Neural cell (in vitro differentiated cells): Measurements from ENCODE around the gene SELENOF. TPM values are rescaled to one million over a fixed set of nuclear protein-coding genes. Genes with fewer than 3 reads are reported as not detected.

Experiments used
- H2AFZ ChIP-seq: fragments of 200-600, 300-800 bp; sonication (generic), shearing (Covaris generic); 2 replicates; pipeline ENCODE4 v1.6.0; 2014; ENCODE audit warnings: low read depth, mild to moderate bottlenecking, antibody characterized with exemption, low read length, moderate library complexity
- H3F3A ChIP-seq: fragments of 200-600 bp; shearing (Covaris generic); 2 replicates; pipeline ENCODE4 v1.6.1; 2016; ENCODE audit warnings: mild to moderate bottlenecking, moderate library complexity, mixed read lengths, antibody characterized with exemption, low read length; ENCODE audit not compliant: insufficient read depth, poor library complexity, severe bottlenecking
- H3K27ac ChIP-seq: fragments of 200-600, 300-800 bp; sonication (generic), shearing (Covaris generic); 2 replicates; pipeline ENCODE4 v1.5.1; 2014; ENCODE audit warnings: mild to moderate bottlenecking, low read length, moderate library complexity
- H3K27me3 ChIP-seq: fragments of 300-800, 200-600 bp; sonication (generic), shearing (Covaris generic); 2 replicates; pipeline ENCODE4 v1.6.0; 2014; ENCODE audit warnings: mild to moderate bottlenecking, low read depth, low read length, moderate library complexity; ENCODE audit not compliant: insufficient read depth
- H3K36me3 ChIP-seq: fragments of 300-800, 200-600 bp; sonication (generic), shearing (Covaris generic); 2 replicates; pipeline ENCODE4 v1.5.1; 2014; ENCODE audit warnings: mild to moderate bottlenecking, antibody characterized with exemption, low read length, moderate library complexity; ENCODE audit not compliant: insufficient read depth
- H3K4me2 ChIP-seq: fragments of 300-800, 200-600 bp; sonication (generic), shearing (Covaris generic); 2 replicates; pipeline ENCODE4 v1.6.0; 2014; ENCODE audit warnings: mild to moderate bottlenecking, low read length
- H3K4me3 ChIP-seq: fragments of 300-800, 200-600 bp; sonication (generic), shearing (Covaris generic); 2 replicates; pipeline ENCODE4 v1.5.1; 2014; ENCODE audit warnings: mild to moderate bottlenecking, low read length, moderate library complexity
- H3K79me2 ChIP-seq: fragments of 200-600 bp; shearing (Covaris generic); replicated peaks from 2 replicates; pipeline ENCODE4 v1.6.0; 2014; ENCODE audit warnings: mild to moderate bottlenecking, low read length, moderate library complexity; ENCODE audit not compliant: insufficient read depth
- H3K9ac ChIP-seq: fragments of 300-800, 200-600 bp; sonication (generic), shearing (Covaris generic); 2 replicates; pipeline ENCODE4 v1.6.1; 2016; ENCODE audit warnings: mild to moderate bottlenecking, low read length, mixed read lengths
- H3K9me2 ChIP-seq: fragments of 200-600 bp; shearing (Covaris generic); 2 replicates; pipeline ENCODE4 v1.6.1; 2016; ENCODE audit warnings: mild to moderate bottlenecking, low read length, mixed read lengths; ENCODE audit not compliant: insufficient read depth
- H3K9me3 ChIP-seq: fragments of 200-600, 300-800 bp; sonication (generic), shearing (Covaris generic); 2 replicates; pipeline ENCODE4 v1.6.1; 2016; ENCODE audit warnings: mild to moderate bottlenecking, mixed run types, low read length, moderate library complexity, mixed read lengths
- H4K20me1 ChIP-seq: fragments of 200-600 bp; shearing (Covaris generic); 2 replicates; pipeline ENCODE4 v1.6.1; 2016; ENCODE audit warnings: mild to moderate bottlenecking, mixed run types; ENCODE audit not compliant: insufficient read depth
- EP300 ChIP-seq: fragments of 450-650 bp; conservative IDR thresholded peaks from 2 replicates; pipeline ENCODE4 v1.6.1; 2014; ENCODE audit warnings: antibody characterized with exemption, mild to moderate bottlenecking, moderate library complexity; ENCODE audit not compliant: poor library complexity, severe bottlenecking
- EZH2 ChIP-seq: fragments of 200-600, 300-800 bp; shearing (Covaris generic), sonication (generic); IDR thresholded peaks from 2 replicates; pipeline ENCODE4 v1.6.1; 2014; ENCODE audit warnings: antibody characterized with exemption, low read length, borderline replicate concordance, mild to moderate bottlenecking; ENCODE audit not compliant: insufficient read depth, poor library complexity, severe bottlenecking
- MXI1 ChIP-seq: fragments of 450-650 bp; conservative IDR thresholded peaks from 2 replicates; pipeline ENCODE4 v1.6.1; 2014; ENCODE audit warnings: antibody characterized with exemption, mild to moderate bottlenecking; ENCODE audit not compliant: poor library complexity, severe bottlenecking
- POLR2AphosphoS5 ChIP-seq: IDR thresholded peaks from 2 replicates; pipeline ENCODE4 v1.6.1; 2012
- RAD21 ChIP-seq: fragments of 450-650 bp; conservative IDR thresholded peaks from 2 replicates; pipeline ENCODE4 v1.6.1; 2014; ENCODE audit warnings: antibody characterized with exemption, mild to moderate bottlenecking, moderate library complexity
- SMC3 ChIP-seq: fragments of 450-650 bp; conservative IDR thresholded peaks from 2 replicates; pipeline ENCODE4 v1.6.1; 2014; ENCODE audit warnings: antibody characterized with exemption, mild to moderate bottlenecking, moderate library complexity; ENCODE audit not compliant: poor library complexity
- TAF1 ChIP-seq: IDR thresholded peaks from 2 replicates; pipeline ENCODE4 v1.6.1; 2012; ENCODE audit warnings: low read depth
- polyA plus RNA-seq: library from polyadenylated mRNA; depleted of rRNA; stranded (reverse); fragments of >200 nt; gene quantifications from 2 replicates; pipeline ENCODE4 v1.2.3, GENCODE V29; 2014
- TF ChIP-seq, protein P1 (sequence below): fragments of 450-650 bp; IDR thresholded peaks from 2 replicates; pipeline ENCODE4 v1.5.1; 2014; ENCODE audit warnings: antibody characterized with exemption, mild to moderate bottlenecking, moderate library complexity; ENCODE audit not compliant: poor library complexity, severe bottlenecking
- TF ChIP-seq, protein P2 (sequence below): IDR thresholded peaks from 2 replicates; pipeline ENCODE4 v1.6.1; 2012; ENCODE audit warnings: borderline replicate concordance

The SELENOF gene
- polyA plus RNA-seq, 1 donor from 2014 or later: 198 TPM

DNA sequence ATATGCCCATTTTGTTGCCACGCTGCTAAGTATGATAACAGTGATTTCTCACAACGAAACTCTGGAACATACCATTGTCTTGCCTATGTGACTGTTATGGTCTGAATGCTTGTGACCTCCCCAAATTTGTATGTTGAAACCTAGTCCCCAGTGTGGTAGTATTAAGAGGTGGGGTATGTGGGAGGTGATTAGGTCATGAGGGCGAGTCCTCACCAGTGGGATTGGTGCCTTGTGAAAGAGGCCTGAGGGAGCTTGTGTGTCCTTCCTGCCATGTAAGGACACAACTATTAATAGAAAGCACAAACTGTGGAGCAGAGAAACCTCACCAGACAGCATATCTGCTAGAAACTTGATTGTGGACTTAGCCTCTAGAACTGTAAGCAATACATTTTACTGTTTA is 84.6 kb downstream of the SELENOF start:
- TF ChIP-seq RAD21: no peak
- TF ChIP-seq, protein P1, sequence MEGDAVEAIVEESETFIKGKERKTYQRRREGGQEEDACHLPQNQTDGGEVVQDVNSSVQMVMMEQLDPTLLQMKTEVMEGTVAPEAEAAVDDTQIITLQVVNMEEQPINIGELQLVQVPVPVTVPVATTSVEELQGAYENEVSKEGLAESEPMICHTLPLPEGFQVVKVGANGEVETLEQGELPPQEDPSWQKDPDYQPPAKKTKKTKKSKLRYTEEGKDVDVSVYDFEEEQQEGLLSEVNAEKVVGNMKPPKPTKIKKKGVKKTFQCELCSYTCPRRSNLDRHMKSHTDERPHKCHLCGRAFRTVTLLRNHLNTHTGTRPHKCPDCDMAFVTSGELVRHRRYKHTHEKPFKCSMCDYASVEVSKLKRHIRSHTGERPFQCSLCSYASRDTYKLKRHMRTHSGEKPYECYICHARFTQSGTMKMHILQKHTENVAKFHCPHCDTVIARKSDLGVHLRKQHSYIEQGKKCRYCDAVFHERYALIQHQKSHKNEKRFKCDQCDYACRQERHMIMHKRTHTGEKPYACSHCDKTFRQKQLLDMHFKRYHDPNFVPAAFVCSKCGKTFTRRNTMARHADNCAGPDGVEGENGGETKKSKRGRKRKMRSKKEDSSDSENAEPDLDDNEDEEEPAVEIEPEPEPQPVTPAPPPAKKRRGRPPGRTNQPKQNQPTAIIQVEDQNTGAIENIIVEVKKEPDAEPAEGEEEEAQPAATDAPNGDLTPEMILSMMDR: no peak
- no peak for TF ChIP-seq EZH2
- TF ChIP-seq, protein P2, sequence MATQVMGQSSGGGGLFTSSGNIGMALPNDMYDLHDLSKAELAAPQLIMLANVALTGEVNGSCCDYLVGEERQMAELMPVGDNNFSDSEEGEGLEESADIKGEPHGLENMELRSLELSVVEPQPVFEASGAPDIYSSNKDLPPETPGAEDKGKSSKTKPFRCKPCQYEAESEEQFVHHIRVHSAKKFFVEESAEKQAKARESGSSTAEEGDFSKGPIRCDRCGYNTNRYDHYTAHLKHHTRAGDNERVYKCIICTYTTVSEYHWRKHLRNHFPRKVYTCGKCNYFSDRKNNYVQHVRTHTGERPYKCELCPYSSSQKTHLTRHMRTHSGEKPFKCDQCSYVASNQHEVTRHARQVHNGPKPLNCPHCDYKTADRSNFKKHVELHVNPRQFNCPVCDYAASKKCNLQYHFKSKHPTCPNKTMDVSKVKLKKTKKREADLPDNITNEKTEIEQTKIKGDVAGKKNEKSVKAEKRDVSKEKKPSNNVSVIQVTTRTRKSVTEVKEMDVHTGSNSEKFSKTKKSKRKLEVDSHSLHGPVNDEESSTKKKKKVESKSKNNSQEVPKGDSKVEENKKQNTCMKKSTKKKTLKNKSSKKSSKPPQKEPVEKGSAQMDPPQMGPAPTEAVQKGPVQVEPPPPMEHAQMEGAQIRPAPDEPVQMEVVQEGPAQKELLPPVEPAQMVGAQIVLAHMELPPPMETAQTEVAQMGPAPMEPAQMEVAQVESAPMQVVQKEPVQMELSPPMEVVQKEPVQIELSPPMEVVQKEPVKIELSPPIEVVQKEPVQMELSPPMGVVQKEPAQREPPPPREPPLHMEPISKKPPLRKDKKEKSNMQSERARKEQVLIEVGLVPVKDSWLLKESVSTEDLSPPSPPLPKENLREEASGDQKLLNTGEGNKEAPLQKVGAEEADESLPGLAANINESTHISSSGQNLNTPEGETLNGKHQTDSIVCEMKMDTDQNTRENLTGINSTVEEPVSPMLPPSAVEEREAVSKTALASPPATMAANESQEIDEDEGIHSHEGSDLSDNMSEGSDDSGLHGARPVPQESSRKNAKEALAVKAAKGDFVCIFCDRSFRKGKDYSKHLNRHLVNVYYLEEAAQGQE: no peak
- TF ChIP-seq POLR2AphosphoS5: no peak
- no peak for TF ChIP-seq TAF1
- no peak for TF ChIP-seq SMC3
- no peak for TF ChIP-seq MXI1
- no peak for TF ChIP-seq EP300
- no peaks in the 10 kb centered on the region for H4K20me1 ChIP-seq
- H3K27me3 ChIP-seq: no peaks in the 10 kb centered on the region
- no peaks in the 10 kb centered on the region for H3K9me3 ChIP-seq
- no peaks in the 10 kb centered on the region for H3K36me3 ChIP-seq
- H3K9ac ChIP-seq: no peak overlapping the region
- no peak overlapping the region for H3K4me2 ChIP-seq
- no peak overlapping the region for H2AFZ ChIP-seq
- no peaks in the 10 kb centered on the region for H3K79me2 ChIP-seq
- H3K27ac ChIP-seq: no peak overlapping the region
- H3K9me2 ChIP-seq: no peaks in the 10 kb centered on the region
- no peak overlapping the region for H3K4me3 ChIP-seq
- no peaks in the 10 kb centered on the region for H3F3A ChIP-seq

DNA sequence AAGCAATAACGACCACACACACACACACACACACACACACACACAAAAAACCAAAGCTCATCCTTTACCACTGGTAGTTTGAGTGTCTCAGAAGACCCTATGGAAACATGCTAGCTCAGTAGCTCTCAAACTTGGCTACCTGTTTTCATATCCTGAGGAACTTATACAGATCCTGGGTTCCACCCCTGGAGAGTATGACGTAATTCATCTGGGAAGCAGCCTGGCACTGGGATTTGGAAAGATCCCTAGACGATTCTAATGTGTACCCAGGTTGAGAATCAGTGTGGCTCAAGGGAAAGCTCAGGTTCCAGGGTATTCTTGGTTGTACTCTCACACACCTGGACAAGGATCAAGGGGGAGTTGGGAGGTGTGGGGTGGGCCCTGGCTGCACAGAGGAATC is 85.9 kb downstream of the SELENOF start:
- TF ChIP-seq EP300 (no peak), RAD21 (no peak), TAF1 (no peak), MXI1 (no peak), POLR2AphosphoS5 (no peak), EZH2 (no peak), SMC3 (no peak)
- TF ChIP-seq, protein P1: no peak
- TF ChIP-seq, protein P2: no peak
- Histone ChIP-seq H3F3A (no peaks in the 10 kb centered on the region), H3K27ac (no peak overlapping the region), H3K9ac (no peak overlapping the region), H3K9me2 (no peaks in the 10 kb centered on the region), H3K79me2 (no peaks in the 10 kb centered on the region), H3K27me3 (no peaks in the 10 kb centered on the region), H2AFZ (no peak overlapping the region), H4K20me1 (no peaks in the 10 kb centered on the region), H3K9me3 (no peaks in the 10 kb centered on the region), H3K4me3 (no peak overlapping the region), H3K36me3 (no peaks in the 10 kb centered on the region), H3K4me2 (no peak overlapping the region)
